HL-60 (cell line): ENCODE results near the gene PIEZO1.

Experiments
- DNase-seq, 2 experiments: peaks; one replicate each; pipeline ENCODE4 v3.0.0-alpha.2; 2010 to 2020; ENCODE audit warnings: low read depth in 1 of 2, low spot score in 1 of 2
- H3K27ac ChIP-seq: fragments of 250-450 bp; sonication (Bioruptor Pico); replicated peaks from 2 replicates; pipeline ENCODE4 v1.5.1; 2020; ENCODE audit warnings: mild to moderate bottlenecking, moderate library complexity
- H3K27me3 ChIP-seq: fragments of 250-450 bp; sonication (Bioruptor Pico); 2 replicates; pipeline ENCODE4 v1.5.1; 2021; ENCODE audit warnings: mild to moderate bottlenecking, moderate library complexity; ENCODE audit not compliant: insufficient read depth, poor library complexity, severe bottlenecking
- H3K4me3 ChIP-seq: replicated peaks from 2 replicates; pipeline ENCODE4 v1.5.1; 2011; ENCODE audit warnings: mild to moderate bottlenecking, control low read depth, low read length; ENCODE audit not compliant: insufficient read depth
- CTCF ChIP-seq: IDR thresholded peaks from one replicate; pipeline ENCODE4 v1.5.1; 2011; ENCODE audit warnings: low read length, control low read depth, inconsistent platforms; ENCODE audit not compliant: insufficient read depth
- GABPA ChIP-seq: IDR thresholded peaks from 2 replicates; pipeline ENCODE4 v1.6.1; 2012; ENCODE audit warnings: low read depth
- POLR2AphosphoS5 ChIP-seq: IDR thresholded peaks from 2 replicates; pipeline ENCODE4 v1.6.1; 2012; ENCODE audit warnings: low read depth
- REST ChIP-seq: IDR thresholded peaks from 2 replicates; pipeline ENCODE4 v1.6.1; 2012; ENCODE audit warnings: low read depth; ENCODE audit not compliant: insufficient replicate concordance
- SPI1 ChIP-seq: IDR thresholded peaks from 2 replicates; pipeline ENCODE4 v1.6.1; 2012; ENCODE audit warnings: low read depth, mild to moderate bottlenecking, borderline replicate concordance

The PIEZO1 gene

GRCh38 chr16:88687676-88688012 is 97.4 kb downstream of the PIEZO1 start:
- H3K4me3 ChIP-seq: no peak overlapping the region
- no peaks in the 10 kb centered on the region for H3K27me3 ChIP-seq
- no peak for DNase-seq
- H3K27ac ChIP-seq: no peak overlapping the region
- no peak for TF ChIP-seq POLR2AphosphoS5
- no peak for TF ChIP-seq REST
- no peak for TF ChIP-seq SPI1
- no peak for TF ChIP-seq GABPA
- TF ChIP-seq CTCF: no peak

GRCh38 chr16:88687254-88687576 is 97.8 kb downstream of the PIEZO1 start:
- H3K4me3 ChIP-seq: no peak overlapping the region
- H3K27ac ChIP-seq: no peak overlapping the region
- DNase-seq: no peak
- no peaks in the 10 kb centered on the region for H3K27me3 ChIP-seq
- TF ChIP-seq GABPA: no peak
- no peak for TF ChIP-seq SPI1
- TF ChIP-seq REST: no peak
- TF ChIP-seq POLR2AphosphoS5: no peak
- TF ChIP-seq CTCF: no peak

- peak within 1 kb of the TSS; percentile 64 for H3K4me3 ChIP-seq
- peak within 1 kb of the TSS; percentile 49 for H3K27ac ChIP-seq
- DNase-seq: peak; percentile 66 to 70
- no peaks in the 10 kb centered on the region for H3K27me3 ChIP-seq
- TF ChIP-seq SPI1: no peak
- no peak for TF ChIP-seq GABPA
- TF ChIP-seq REST: no peak
- no peak for TF ChIP-seq POLR2AphosphoS5
- no peak for TF ChIP-seq CTCF
These were observed 98.4 kb downstream of the PIEZO1 start, which contains the start of gene SNAI3 for GRCh38 chr16:88686439-88687253. Gene SNAI3 (minus strand): TSS chr16:88686507. CDS start chr16:88686406, 101 bp downstream.
